HG03342 (cell line): ENCODE measurements around the gene SMPD2.

Experiments
- ATAC-seq: cut with Tn5 transposase; IDR thresholded peaks from one replicate; pipeline ENCODE4 v1.9.1; 2021; ENCODE audit warnings: mild to moderate bottlenecking, moderate library complexity; ENCODE audit not compliant: unreplicated experiment

SMPD2 gene

DNA sequence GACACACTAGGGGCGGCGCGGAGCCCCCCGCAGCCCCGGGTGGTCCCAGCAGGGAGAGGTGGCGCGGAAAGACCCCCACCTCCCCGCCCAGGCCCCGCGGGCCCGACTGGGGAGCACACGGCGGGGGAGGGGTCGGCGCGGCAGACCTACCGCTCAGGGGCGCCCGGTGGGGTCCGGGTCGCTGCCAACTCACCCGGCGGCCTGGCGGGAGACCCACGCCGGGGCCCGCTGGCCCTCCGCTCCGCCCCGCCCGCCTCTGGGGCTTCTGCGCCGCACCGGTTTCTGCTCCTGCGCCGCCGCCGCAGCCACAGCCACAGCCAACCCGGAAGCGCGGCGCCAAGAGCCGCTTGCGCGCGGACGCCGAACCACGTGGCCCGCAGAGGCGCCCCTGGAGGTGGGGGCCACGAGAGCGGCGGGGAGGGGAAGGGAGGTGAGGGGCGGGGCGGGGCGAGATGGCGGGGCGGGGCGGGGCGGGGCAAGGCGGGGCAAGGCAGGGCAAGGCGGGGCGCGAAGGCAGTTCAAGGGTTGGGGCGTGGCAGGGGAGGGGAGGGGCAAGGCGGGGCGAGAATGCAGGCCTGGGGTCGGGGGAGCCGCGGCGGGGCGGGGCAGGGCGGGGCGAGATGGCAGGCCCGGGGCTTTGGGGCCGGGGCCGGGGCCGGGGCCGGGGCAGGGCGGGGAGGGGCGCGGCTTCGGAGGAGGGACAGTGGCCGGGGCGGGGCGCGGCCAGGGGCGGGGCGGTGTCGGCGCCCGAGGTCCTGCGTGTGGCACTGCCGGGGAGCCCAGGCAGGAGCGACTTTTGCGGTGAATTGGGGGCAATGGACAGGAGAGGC, 42.6 kb downstream of the SMPD2 start, which contains the start of gene ZBTB24:
Gene ZBTB24 (minus strand): TSS at position 315 of the 830 bp plus-strand sequence. CDS start 1,193 bp downstream, outside the sequence.
- peak; percentile 84 for ATAC-seq

- peak; percentile 4 for ATAC-seq
Measured at GRCh38 chr6:109483735-109484057, 43.2 kb downstream of the SMPD2 start.

DNA sequence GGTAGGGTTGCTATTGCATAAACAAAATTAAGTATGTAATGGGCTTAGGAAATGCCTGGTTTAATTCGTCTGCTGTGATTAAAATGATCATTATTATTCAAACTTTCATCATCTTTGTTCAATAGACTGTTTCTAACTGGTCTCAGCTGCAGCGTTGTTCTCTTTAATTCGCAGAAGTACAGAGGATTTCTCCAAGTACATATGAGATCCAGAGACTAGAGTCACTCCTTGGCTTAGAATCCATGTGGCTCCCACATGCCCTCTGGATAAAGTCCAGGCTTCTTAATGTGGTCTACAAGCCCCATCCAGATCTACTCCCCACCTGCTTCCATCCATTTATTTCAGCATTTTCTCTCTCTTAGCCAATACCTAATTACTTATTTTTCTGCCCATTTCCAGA, 43.6 kb downstream of the SMPD2 start:
- ATAC-seq = no peak

GRCh38 chr6:109485266-109485935, 44.9 kb downstream of the SMPD2 start:
- no peak for ATAC-seq

DNA sequence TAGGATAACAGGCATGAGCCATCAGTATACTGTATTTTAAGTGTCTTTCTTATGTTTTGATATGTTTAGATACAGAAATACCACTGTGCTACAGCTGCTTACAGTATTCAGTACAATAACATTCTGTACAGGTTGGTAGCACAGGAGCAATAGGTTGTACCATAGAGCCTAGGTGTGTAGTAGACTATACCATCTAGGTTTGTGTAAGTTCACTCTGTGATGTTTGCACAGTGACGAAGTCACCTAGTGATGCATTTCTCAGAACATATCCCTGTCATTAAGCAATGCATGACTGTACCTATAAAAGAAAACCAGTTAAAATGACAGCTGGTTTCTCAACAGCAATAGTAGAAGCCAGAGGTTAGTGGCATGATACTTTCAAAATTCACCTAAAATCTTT, 45.5 kb downstream of the SMPD2 start:
- ATAC-seq = no peak

DNA sequence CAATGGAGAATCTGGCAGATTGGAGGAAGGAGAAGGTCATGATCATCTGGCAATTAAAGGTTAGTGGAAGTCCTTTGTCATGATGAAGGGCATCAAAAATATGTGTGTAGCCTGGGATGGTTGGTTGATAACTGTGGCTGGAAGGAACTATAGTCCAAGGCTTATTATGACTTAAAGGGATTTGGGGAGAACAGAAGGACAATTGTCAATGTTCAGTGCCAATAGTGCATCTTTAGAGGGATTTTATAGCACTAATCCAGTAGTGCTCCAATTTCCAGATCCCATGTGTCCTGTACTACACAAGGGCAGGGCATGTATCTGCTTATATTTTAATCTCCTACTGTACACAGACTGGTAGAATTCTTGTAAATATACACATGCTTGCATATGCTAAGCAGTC, 47.5 kb downstream of the SMPD2 start:
- no peak for ATAC-seq

GRCh38 chr6:109490713-109491112, 50.2 kb downstream of the SMPD2 start:
- no peak for ATAC-seq

DNA sequence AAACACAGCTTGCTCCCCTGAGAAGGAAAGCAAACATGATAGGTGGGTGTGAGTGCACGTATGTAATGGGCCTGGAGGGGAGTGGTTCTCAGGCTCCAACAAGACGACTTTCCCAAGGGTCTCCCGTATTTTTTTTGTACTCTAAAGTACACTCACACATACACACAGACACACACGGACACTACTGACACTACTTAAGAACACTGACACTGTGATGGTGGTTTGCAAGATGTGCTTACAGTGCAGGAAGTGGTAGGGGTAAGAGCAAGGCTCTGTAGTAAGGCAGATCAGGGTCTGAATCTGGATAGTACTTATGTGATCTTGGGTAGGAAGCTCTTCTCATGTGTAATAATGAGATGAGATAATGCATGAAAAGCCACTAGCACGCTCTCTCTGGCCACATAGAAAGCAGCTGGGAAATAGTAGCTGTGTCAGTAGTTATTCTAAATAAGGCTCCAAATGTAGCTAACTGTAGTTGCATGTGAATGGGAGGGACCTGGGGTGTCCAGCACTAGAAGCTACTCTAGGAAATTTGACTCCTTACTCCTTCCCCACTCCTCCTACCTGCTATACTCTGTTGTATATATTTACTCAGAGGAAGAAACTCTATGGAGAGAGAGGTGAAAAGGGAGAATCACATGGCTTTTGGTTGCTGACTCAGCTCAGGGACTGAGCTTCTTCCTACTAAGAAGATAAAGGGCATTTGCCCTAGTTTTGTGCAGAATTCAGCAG, 50.8 kb downstream of the SMPD2 start:
- ATAC-seq = no peak
